ENCODE data around the gene CACNB1.

CACNB1 gene

DNA sequence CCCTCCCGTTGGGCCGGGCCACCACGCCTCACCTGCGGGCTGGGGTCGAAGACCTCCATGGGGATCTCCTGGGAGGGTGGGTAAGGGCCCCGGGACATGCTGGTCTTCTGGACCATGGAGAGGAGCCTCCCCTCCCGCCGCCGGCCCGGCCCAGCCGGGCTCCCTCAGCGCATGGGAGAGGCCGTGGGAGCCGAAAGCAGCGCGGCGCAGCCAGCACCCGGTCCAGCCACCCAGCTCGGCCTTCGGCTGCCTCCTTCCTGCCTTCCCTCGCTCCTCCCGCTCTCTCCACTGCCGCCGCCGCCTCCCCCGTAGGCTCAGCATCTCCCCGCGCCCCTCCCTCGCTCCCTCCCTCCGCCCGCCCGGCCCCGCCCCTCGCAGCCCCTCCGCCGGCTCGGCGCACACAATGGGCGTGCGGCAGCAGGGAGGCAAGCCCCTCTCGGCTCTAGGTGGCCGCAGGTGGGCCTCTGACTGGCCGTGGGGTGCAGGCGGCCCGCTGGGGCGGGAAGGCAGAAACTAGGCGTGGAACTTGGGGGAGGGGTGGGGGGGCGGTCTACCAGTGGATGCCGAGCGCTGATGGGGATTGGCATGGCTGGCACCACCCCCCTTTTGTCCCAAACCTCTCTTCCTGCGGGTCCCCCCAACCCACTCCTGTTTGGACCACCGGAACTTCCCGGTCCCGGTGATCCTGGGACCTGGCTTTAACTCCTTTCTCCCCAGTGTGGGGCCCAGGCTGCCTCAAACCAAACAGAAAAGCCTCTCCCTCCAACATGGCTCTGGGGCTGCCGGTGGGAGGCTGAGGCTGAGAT lies at the start of gene CACNB1:
Gene CACNB1, minus strand, starts transcription at position 290 of the 806 bp plus-strand sequence. Its CDS starts 174 bp downstream, at position 116.
- peak; percentile 80 for DNase-seq
- Mint-ChIP-seq H3K36me3 (ENCODE audit: low read depth) (peaks cover 35% of the 10 kb centered on the region), H3K9me3 (no peaks in the 10 kb centered on the region), H3K27ac (peak within 1 kb of the TSS; percentile 46), H3K4me3 (peak within 1 kb of the TSS; percentile 87), H3K27me3 (peaks cover 3% of the 10 kb centered on the region), H3K4me1 (peaks cover 45% of the 10 kb centered on the region)
- ATAC-seq: peak; percentile 67

DNA sequence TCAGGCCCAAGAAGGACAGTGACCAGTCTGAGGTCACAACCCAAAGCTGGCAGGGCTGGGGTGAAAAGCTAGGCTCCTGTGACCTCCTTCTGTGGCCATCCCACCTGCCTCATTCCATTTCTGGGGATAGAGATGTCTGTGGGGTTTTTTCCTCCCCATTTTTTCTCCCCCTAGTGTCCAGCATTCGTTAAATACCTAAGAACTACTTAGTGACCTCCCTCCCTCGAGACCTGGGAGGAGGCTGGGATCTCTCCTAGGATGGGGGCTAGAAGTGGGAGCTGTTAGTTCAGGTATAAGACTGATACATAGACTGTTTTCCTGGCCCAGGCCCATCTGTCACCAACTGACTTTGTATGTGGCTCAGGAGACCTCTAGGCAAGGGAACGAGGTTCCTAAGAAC lies 48.8 kb upstream of the CACNB1 start:
- Mint-ChIP-seq H3K27ac (no peak overlapping the region), H3K9me3 (no peaks in the 10 kb centered on the region), H3K4me3 (no peak overlapping the region), H3K4me1 (peaks cover 11% of the 10 kb centered on the region), H3K36me3 (ENCODE audit: low read depth) (no peaks in the 10 kb centered on the region), H3K27me3 (peaks cover 2% of the 10 kb centered on the region)
- ATAC-seq (no peak), DNase-seq (no peak)

DNA sequence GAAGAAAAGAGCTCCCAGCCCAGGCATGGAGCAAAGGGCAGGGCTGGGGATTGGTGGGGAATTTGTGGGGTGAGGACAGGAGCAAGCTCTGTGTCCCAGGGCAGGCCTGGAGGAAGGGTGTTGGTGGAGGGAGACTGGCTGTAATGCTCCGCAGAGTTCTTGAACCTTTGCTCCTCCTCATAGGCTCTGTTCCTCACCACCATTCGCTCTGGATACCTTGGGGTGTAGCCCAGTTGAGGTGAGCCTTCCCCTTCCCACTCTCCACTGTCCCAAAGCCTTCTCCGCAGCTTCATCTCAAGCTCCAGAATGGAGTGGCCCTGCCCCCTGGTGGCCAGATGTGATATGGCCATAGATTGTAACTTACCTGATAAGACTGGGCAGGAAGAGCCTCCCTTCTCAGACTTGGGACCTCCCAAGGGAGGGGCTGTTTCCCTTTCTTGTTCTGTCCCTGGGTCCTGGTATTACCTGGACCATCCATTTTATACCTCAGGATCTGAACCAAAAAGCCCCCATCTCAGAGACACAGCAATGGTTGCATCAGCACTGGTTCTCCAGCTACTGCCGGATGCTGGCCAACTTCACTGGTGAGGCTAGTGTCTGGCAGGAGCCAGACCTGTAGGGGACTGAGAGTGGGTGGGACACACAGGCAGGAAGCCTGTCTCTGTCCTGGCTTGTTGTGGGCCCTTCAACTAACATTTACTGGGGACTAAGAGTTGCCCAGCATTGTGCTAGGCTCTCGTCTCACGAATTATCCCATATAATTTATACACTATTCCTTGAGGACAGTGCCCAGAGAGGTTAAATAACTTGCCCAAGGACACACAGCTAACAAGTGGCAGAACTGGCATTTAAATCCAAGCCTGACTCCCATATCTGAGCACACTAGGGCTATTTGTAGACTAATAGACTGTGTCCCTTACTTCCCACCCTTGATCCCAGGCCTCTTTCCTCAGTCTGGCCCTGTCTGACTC lies 47.4 kb upstream of the CACNB1 start:
- peaks cover 2% of the 10 kb centered on the region for H3K27me3 Mint-ChIP-seq
- DNase-seq: peak; percentile 91
- ATAC-seq: peak; percentile 89
- no peaks in the 10 kb centered on the region for H3K9me3 Mint-ChIP-seq
- no peak overlapping the region for H3K4me3 Mint-ChIP-seq
- no peaks in the 10 kb centered on the region for H3K36me3 Mint-ChIP-seq (ENCODE audit: low read depth)
- H3K27ac Mint-ChIP-seq: no peak overlapping the region
- H3K4me1 Mint-ChIP-seq: peaks cover 13% of the 10 kb centered on the region

DNA sequence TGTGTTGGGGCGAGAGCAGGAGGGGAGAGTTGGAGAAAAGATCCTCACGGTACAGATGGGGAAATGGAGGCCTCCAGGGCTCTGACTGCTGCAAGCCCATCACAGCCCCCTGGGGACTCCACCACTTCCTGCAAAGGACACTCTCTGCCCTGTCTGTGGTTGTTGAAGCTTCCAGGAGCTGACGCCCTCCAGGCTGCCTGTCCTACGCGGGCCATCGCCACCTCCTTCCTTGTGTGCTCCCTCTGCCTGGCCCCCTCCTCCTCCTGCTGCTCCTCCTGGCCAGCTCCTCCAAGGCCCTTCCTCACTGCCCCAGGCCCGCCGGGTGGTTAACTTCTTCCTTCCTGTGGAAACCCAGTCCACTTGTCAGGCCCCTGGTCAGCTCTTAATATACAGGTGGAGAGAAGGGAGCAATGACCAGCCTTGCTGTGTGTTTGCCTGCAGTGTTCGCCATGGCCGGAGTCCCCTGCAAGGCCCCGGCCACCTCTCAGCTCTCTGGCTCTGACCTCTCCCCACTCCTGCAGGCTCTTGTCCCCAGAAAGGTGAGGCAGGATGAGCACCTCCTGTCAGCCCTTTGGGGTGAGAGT lies 46.6 kb upstream of the CACNB1 start:
- Mint-ChIP-seq H3K36me3 (ENCODE audit: low read depth) (no peaks in the 10 kb centered on the region), H3K27ac (no peak overlapping the region), H3K27me3 (peaks cover 2% of the 10 kb centered on the region), H3K4me1 (peaks cover 20% of the 10 kb centered on the region), H3K4me3 (no peak overlapping the region), H3K9me3 (no peaks in the 10 kb centered on the region)
- ATAC-seq: peak; percentile 25
- DNase-seq: no peak

DNA sequence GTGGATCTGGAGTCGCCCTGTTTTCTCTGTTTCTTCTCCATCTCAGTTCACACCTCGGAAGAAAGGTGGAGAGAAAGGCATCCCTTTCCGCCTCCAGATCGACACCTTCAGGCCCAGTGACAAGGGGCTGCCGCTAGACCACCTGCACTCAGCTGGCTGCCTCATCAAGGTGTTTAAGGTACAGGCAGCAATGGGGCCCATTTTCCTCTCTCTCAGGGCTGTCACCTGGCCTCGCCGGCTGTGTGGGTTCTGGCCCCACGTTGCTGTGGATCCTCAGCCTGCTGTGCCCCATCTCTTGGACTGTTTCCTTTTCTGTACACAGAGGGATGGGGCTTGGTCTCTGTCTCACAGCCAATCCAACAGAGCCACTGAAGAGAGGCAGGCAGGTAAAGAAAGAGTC lies 45.7 kb upstream of the CACNB1 start:
- Mint-ChIP-seq H3K4me1 (peaks cover 28% of the 10 kb centered on the region), H3K27me3 (peaks cover 2% of the 10 kb centered on the region), H3K36me3 (ENCODE audit: low read depth) (no peaks in the 10 kb centered on the region), H3K9me3 (no peaks in the 10 kb centered on the region), H3K4me3 (no peak overlapping the region), H3K27ac (no peak overlapping the region)
- no peak for DNase-seq
- ATAC-seq: no peak

DNA sequence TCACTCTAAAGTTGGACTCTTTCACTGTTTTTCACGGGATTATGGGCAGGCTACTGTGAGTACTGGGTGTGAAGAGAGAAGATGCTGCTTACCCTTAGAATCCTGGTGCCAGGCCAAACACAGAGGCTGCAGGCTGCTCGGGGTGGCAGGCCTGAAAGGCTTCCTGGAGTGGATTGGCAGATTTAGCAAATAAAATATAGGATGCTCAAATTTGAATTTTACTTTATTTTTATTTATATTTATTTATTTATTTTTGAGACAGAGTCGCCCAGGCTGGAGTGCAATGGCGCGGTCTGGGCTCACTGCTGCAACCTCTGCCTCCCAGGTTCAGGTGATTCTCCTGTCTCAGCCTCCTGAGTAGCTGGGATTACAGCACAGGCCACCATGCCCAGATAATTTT lies 43.2 kb upstream of the CACNB1 start:
- Mint-ChIP-seq H3K27ac (no peak overlapping the region), H3K27me3 (peaks cover 2% of the 10 kb centered on the region), H3K9me3 (no peaks in the 10 kb centered on the region), H3K36me3 (ENCODE audit: low read depth) (no peaks in the 10 kb centered on the region), H3K4me1 (peaks cover 33% of the 10 kb centered on the region), H3K4me3 (no peak overlapping the region)
- ATAC-seq (no peak), DNase-seq (no peak)

DNA sequence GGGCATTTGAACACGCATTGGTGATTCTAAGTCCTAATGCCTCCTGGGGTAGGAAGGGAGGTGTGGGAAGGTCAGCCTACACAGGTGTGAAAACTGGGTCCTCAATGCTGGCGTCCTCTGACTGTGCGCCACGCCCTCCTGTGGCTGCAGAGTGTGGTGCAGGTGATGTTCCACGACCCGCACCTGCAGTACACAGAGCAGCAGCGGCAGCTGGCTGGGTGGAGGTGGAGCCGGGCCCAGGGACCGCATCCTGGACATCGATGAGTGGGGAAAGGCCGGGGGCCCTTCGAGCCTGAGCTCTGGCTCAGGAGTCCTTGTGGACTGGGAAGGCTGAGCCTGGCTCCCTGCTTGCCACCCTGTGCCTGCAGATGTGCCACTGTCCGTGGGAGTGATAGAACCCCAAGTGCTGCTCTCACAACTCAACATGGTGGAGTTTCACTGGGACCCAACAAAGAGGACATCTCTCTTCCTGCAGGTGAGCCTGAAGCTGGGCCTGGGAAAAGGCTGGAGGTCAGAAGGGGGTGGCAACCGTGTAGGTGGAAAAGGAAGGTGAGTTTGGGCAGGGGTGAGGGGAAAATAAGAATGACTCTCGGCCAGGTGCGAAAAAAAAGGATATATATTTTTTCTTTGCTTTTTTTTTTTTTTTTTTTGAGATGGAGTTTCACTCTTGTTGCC lies 42.3 kb upstream of the CACNB1 start:
- no peak overlapping the region for H3K4me3 Mint-ChIP-seq
- H3K27me3 Mint-ChIP-seq: peaks cover 2% of the 10 kb centered on the region
- peaks cover 35% of the 10 kb centered on the region for H3K4me1 Mint-ChIP-seq
- H3K9me3 Mint-ChIP-seq: no peaks in the 10 kb centered on the region
- H3K36me3 Mint-ChIP-seq (ENCODE audit: low read depth): no peaks in the 10 kb centered on the region
- DNase-seq: peak; percentile 74
- ATAC-seq: peak; percentile 35
- no peak overlapping the region for H3K27ac Mint-ChIP-seq

DNA sequence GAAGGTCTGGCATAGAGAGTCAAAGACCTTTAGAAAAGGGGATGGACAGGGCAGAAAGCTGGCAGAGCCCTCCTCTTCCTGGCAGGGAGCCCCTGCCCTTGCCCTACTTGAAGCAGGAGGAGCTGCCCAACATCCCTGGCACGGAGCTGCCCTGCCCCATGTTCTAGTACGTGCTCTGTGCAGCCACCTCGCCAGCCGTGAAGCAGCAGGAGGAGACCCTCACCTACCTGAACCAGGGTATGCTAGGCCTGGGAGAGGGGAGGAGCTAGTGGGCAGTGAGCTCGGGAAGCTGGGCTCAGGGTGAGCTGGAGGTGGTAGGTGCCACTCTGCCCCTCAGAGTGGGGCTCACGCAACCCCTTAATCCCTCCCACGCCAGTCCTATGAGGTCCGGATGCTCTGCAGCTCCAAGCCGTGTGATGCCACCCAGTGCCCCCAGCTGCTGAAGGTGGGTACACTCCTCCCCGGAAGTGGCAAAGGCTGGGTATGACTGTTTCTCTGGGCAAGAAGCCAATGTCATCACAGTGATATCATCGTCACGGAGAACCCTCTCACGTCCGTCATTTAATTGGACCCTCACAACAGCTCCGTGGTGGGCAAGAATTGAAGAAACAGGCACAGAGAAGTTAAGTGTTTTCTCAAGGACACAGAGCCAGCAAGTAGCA lies 41.0 kb upstream of the CACNB1 start:
- no peaks in the 10 kb centered on the region for H3K36me3 Mint-ChIP-seq (ENCODE audit: low read depth)
- ATAC-seq (peak; percentile 82), DNase-seq (peak; percentile 65)
- no peaks in the 10 kb centered on the region for H3K9me3 Mint-ChIP-seq
- H3K27ac Mint-ChIP-seq: peak overlapping the region; percentile 65
- no peaks in the 10 kb centered on the region for H3K27me3 Mint-ChIP-seq
- peak overlapping the region; percentile 63 for H3K4me3 Mint-ChIP-seq
- H3K4me1 Mint-ChIP-seq: peaks cover 25% of the 10 kb centered on the region

DNA sequence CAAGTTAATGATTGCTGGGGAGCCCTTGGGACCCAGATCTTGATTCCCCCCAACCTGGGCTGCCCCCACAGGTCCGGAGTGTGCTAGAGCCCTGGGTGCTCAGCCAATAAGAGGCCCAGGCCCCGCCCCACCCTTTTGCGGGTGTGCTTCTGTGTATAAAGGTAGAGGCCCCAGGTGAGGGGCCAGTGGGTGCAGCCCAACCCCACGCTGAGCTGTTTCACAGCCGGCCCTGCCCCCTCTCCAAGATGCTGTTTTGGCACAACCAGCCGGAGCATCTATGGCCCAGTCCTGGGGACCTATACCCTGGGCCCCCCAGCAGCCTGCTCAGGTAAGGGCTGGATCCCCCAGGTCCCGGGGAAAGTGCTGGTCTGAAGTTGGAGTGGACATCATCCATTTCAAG lies 40.1 kb upstream of the CACNB1 start:
- DNase-seq (no peak), ATAC-seq (no peak)
- H3K27ac Mint-ChIP-seq: no peak overlapping the region
- no peak overlapping the region for H3K4me3 Mint-ChIP-seq
- H3K4me1 Mint-ChIP-seq: peaks cover 25% of the 10 kb centered on the region
- no peaks in the 10 kb centered on the region for H3K9me3 Mint-ChIP-seq
- H3K36me3 Mint-ChIP-seq (ENCODE audit: low read depth): no peaks in the 10 kb centered on the region
- H3K27me3 Mint-ChIP-seq: no peaks in the 10 kb centered on the region

DNA sequence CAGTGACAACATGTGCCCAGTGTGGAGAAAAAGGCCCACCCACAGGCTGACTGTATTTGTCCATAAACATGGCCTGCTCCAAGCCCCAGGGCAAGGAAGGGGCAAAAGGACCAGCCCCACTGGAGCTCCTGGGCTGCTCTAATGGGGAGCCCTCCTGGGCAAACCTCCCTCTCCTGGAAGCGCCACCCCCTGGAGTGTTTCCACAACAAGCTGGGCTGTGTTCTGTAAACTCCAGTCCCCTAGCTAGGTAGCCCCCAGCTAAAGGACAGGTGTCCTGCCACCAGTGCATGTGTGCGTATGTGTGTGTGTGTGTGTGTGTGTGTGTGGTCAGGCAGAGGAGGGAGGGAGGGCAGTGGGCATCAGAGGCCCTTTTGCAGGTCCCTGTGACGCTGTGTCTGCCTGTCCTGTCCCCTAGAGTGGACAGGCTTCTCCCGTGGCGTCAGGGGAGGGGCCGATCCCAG lies 39.5 kb upstream of the CACNB1 start:
- DNase-seq: no peak
- H3K27me3 Mint-ChIP-seq: no peaks in the 10 kb centered on the region
- no peak for ATAC-seq
- peaks cover 29% of the 10 kb centered on the region for H3K4me1 Mint-ChIP-seq
- H3K36me3 Mint-ChIP-seq (ENCODE audit: low read depth): no peaks in the 10 kb centered on the region
- H3K9me3 Mint-ChIP-seq: no peaks in the 10 kb centered on the region
- no peak overlapping the region for H3K27ac Mint-ChIP-seq
- no peak overlapping the region for H3K4me3 Mint-ChIP-seq

DNA sequence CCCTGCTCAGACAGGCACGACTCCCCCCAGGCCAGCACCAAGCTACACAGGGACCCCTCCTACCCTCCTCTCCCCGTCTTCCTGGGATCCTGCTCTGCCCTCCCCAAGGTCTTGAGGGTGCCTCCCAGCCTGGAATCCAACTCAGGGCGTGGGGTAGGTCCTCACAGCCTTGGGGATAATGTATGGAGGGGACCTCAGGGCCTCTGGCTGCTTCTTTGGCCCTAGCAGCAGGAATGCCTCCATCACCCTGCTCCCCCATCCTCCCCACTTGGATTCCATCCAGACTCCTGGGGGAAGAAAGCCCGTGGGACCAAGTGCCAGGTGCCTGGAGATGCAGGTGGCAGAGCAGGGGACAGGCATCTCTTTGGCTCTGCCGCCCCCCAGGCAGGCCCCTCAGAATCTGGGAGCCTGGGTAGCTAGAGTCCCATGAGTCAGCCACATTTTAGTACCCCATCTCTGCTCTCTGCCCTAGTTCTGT lies 39.0 kb upstream of the CACNB1 start:
- Mint-ChIP-seq H3K4me1 (peaks cover 33% of the 10 kb centered on the region), H3K27ac (no peak overlapping the region), H3K4me3 (no peak overlapping the region), H3K36me3 (ENCODE audit: low read depth) (no peaks in the 10 kb centered on the region), H3K27me3 (peaks cover 4% of the 10 kb centered on the region), H3K9me3 (no peaks in the 10 kb centered on the region)
- ATAC-seq (no peak), DNase-seq (no peak)

DNA sequence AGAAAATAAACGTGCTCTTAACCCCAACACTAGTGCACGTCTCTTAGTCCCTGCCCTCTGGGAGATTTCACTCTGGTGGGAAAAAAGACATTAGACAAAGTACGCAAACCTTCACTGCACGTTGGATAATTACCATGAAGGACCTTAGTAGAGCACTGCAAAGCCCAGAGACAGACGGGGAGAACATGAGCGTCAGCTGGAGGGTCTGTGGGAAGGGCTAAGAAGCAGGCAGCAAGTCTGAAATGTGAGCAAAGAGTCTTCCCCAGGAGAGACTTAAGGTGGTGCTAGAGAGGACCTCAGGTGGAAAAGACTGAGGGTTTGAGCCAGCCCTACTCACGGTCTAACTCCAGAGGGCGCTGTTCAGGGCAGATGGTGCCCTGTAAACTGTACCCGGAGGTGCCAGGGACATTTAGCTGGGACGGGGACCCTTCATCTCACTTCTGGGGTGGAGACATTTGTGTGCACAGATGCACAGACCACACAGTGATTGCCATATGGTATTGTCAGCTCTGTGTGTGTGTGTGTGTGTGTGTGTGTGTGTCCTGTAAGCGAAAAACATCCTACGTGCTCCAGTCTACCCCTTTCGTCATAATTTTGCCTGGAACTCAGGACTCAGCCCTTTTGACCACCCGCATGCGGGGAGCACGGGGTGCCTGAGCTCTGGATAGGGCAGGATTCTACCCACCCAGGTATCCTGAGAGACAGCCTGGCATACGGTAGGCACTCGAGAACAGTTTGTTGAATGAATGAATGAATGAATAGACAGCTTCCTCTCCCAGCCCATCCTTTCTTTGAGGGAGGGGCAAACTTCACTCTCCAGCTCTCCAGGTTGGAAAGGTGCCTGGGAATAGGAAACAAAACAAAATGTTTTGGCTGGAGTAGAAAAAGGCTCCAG lies 38.3 kb upstream of the CACNB1 start:
- peak; percentile 62 for DNase-seq
- Mint-ChIP-seq H3K4me3 (no peak overlapping the region), H3K27me3 (peaks cover 4% of the 10 kb centered on the region), H3K27ac (no peak overlapping the region), H3K9me3 (no peaks in the 10 kb centered on the region), H3K36me3 (ENCODE audit: low read depth) (no peaks in the 10 kb centered on the region), H3K4me1 (peaks cover 33% of the 10 kb centered on the region)
- ATAC-seq: peak; percentile 63

All from activated naive CD8-positive, alpha-beta T cell treated with anti-CD3 and anti-CD28 coated beads, Interleukin-2, amount 50 U/mL, for 24 hours (primary cell).